Endodermal cell (in vitro differentiated cells): ENCODE measurements around the gene CPT1C. TPM values are rescaled to one million over a fixed set of nuclear protein-coding genes. Genes with fewer than 3 reads are reported as not detected.
A peak's percentile ranks its signal among the peaks of the same experiment; 100 is the strongest.

Experiments used
- DNase-seq: peaks from one replicate; pipeline ENCODE4 v3.0.0-alpha.2; 2017
- H3K27ac ChIP-seq: 2 replicates; pipeline ENCODE4 v1.5.1; 2013; ENCODE audit warnings: mild to moderate bottlenecking, low read depth, low read length, moderate library complexity
- H3K27me3 ChIP-seq: 2 replicates; pipeline ENCODE4 v1.6.1; 2013; ENCODE audit warnings: mild to moderate bottlenecking, low read length, moderate library complexity; ENCODE audit not compliant: insufficient read depth, control insufficient read depth, poor library complexity, severe bottlenecking
- H3K36me3 ChIP-seq: 2 replicates; pipeline ENCODE4 v1.7.0; 2013; ENCODE audit warnings: mild to moderate bottlenecking, low read length, moderate library complexity; ENCODE audit not compliant: control insufficient read depth, insufficient read depth
- H3K4me1 ChIP-seq: one replicate; pipeline ENCODE4 v1.7.0; 2013; ENCODE audit warnings: low read length; ENCODE audit not compliant: control insufficient read depth, insufficient read depth
- H3K4me3 ChIP-seq: 2 replicates; pipeline ENCODE4 v1.5.1; 2013; ENCODE audit warnings: mild to moderate bottlenecking, low read length, moderate library complexity
- H3K9ac ChIP-seq: 2 replicates; pipeline ENCODE4 v1.6.1; 2013; ENCODE audit warnings: mild to moderate bottlenecking, low read length, moderate library complexity; ENCODE audit not compliant: poor library complexity, severe bottlenecking; ENCODE audit errors: extremely low read depth
- H3K9me3 ChIP-seq: 2 replicates; pipeline ENCODE4 v1.6.1; 2013; ENCODE audit warnings: mild to moderate bottlenecking, low read length, moderate library complexity; ENCODE audit not compliant: control insufficient read depth
- H3K27ac Mint-ChIP-seq: 2 replicates; pipeline ENCODE4 v1.8.0; 2020; ENCODE audit warnings: mixed read lengths
- H3K27me3 Mint-ChIP-seq: 2 replicates; pipeline ENCODE4 v1.8.0; 2021; ENCODE audit warnings: mild to moderate bottlenecking, mixed read lengths; ENCODE audit not compliant: insufficient read depth
- H3K36me3 Mint-ChIP-seq: 2 replicates; pipeline ENCODE4 v1.8.0; 2020; ENCODE audit warnings: low read depth, mixed read lengths
- H3K4me1 Mint-ChIP-seq: 2 replicates; pipeline ENCODE4 v1.8.0; 2020; ENCODE audit warnings: mixed read lengths
- H3K4me3 Mint-ChIP-seq: 2 replicates; pipeline ENCODE4 v1.8.0; 2020; ENCODE audit warnings: mild to moderate bottlenecking, moderate library complexity, mixed read lengths
- H3K9me3 Mint-ChIP-seq: 2 replicates; pipeline ENCODE4 v1.8.0; 2020; ENCODE audit warnings: mild to moderate bottlenecking, mixed read lengths
- CTCF ChIP-seq: fragments of 200-600 bp; sonication (generic); conservative IDR thresholded peaks from 2 replicates; pipeline ENCODE4 v1.5.0; 2021; ENCODE audit warnings: antibody characterized with exemption, mild to moderate bottlenecking
- WGBS, 2 experiments: methylation state at CpG; one replicate each; pipeline versions ENCODE4 v1.1.5 to v1.1.7; 2013; ENCODE audit warnings: missing lambda C conversion rate in 2 of 2, mixed read lengths in 1 of 2; ENCODE audit not compliant: insufficient coverage in 1 of 2, insufficient read length in 1 of 2; 5-methylcytosine and 5-hydroxymethylcytosine counted together
- total RNA-seq, 2 donors: library from RNA; stranded (reverse); fragmentation: NEBNext Ultra II Directional in 1 of 2; extraction: Animal tissue kit (Norgen Biotek cat#: 25700) in 1 of 2; gene quantifications; 2 replicates in 1 of 2; 3 replicates in 1 of 2; pipeline ENCODE4 v1.2.1, GENCODE V29; 2021

CPT1C gene
- total RNA-seq, 2 donors from 2014 or later = 41.4 to 59.7 TPM

GRCh38 chr19:49686503-49687088, 4.3 kb upstream of the CPT1C start:
- Histone ChIP-seq H3K9ac (no peak overlapping the region), H3K4me3 (no peak overlapping the region), H3K36me3 (peaks cover 51% of the 10 kb centered on the region), H3K4me1 (no peaks in the 10 kb centered on the region), H3K27ac (no peak overlapping the region), H3K27me3 (no peaks in the 10 kb centered on the region), H3K9me3 (no peaks in the 10 kb centered on the region)
- H3K27me3 Mint-ChIP-seq = no peaks in the 10 kb centered on the region
- no peak for DNase-seq
- no peaks in the 10 kb centered on the region for H3K9me3 Mint-ChIP-seq
- WGBS, 2 experiments = 95 to 97% methylated on average over 12 to 22 of the region's 27 CpGs
- peaks cover 52% of the 10 kb centered on the region for H3K36me3 Mint-ChIP-seq
- no peak overlapping the region for H3K27ac Mint-ChIP-seq
- H3K4me1 Mint-ChIP-seq = peaks cover 13% of the 10 kb centered on the region
- no peak overlapping the region for H3K4me3 Mint-ChIP-seq
- TF ChIP-seq CTCF = no peak

DNA sequence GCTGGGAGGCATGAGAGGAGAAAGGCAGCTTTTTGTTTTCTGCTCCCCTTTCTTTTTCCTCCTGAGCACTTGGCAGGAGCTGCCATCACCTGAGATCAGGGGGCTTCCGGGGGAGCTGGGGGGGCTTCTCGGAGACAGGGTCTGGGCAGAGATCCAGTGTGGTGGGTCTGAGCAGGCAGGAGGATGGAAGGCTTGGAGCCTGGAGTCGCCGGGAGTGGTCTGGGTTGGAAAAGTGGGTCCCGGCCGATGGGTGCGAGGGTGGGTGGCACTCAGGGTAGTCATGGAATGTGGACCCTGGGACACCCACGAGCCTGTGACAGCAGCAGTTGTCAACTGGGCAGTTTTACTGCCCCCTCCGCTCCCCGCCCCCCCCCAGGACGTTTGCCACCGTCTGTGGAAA, 3.8 kb upstream of the CPT1C start:
- H3K27ac ChIP-seq = no peak overlapping the region
- no peak for TF ChIP-seq CTCF
- no peaks in the 10 kb centered on the region for H3K4me1 ChIP-seq
- WGBS, 2 experiments = 84 to 91% methylated on average over 4 to 12 of the region's 12 CpGs
- peaks cover 47% of the 10 kb centered on the region for H3K36me3 Mint-ChIP-seq
- H3K27me3 ChIP-seq = no peaks in the 10 kb centered on the region
- H3K27me3 Mint-ChIP-seq = no peaks in the 10 kb centered on the region
- no peak overlapping the region for H3K4me3 ChIP-seq
- H3K9ac ChIP-seq = no peak overlapping the region
- no peak overlapping the region for H3K27ac Mint-ChIP-seq
- no peak for DNase-seq
- H3K4me1 Mint-ChIP-seq = peaks cover 13% of the 10 kb centered on the region
- no peak overlapping the region for H3K4me3 Mint-ChIP-seq
- no peaks in the 10 kb centered on the region for H3K9me3 ChIP-seq
- peaks cover 45% of the 10 kb centered on the region for H3K36me3 ChIP-seq
- H3K9me3 Mint-ChIP-seq = no peaks in the 10 kb centered on the region

GRCh38 chr19:49687566-49688316, 3.2 kb upstream of the CPT1C start:
- no peaks in the 10 kb centered on the region for H3K27me3 ChIP-seq
- H3K4me1 ChIP-seq = no peaks in the 10 kb centered on the region
- H3K9me3 Mint-ChIP-seq = no peaks in the 10 kb centered on the region
- 91 to 95% methylated on average over 10 to 26 of the region's 26 CpGs for WGBS, 2 experiments
- DNase-seq = no peak
- H3K9ac ChIP-seq = no peak overlapping the region
- H3K9me3 ChIP-seq = no peaks in the 10 kb centered on the region
- peaks cover 13% of the 10 kb centered on the region for H3K4me1 Mint-ChIP-seq
- no peak overlapping the region for H3K27ac Mint-ChIP-seq
- H3K36me3 Mint-ChIP-seq = peaks cover 42% of the 10 kb centered on the region
- peaks cover 39% of the 10 kb centered on the region for H3K36me3 ChIP-seq
- peak overlapping the region; percentile 55 for H3K27ac ChIP-seq
- H3K4me3 Mint-ChIP-seq = no peak overlapping the region
- H3K4me3 ChIP-seq = no peak overlapping the region
- no peak for TF ChIP-seq CTCF
- H3K27me3 Mint-ChIP-seq = no peaks in the 10 kb centered on the region
